CD14-positive monocyte (primary cell): ENCODE results near the gene VSIR. TPM values are rescaled to one million over a fixed set of nuclear protein-coding genes. Genes with fewer than 3 reads are reported as not detected.

Experiments used
- DNase-seq, 3 donors: peaks; one replicate each; pipeline ENCODE4 v3.0.0-alpha.2; 2011 to 2022
- H2AFZ ChIP-seq: 2 replicates; pipeline ENCODE4 v1.6.0; 2012; ENCODE audit warnings: mild to moderate bottlenecking, low read depth, low read length, inconsistent platforms; ENCODE audit not compliant: insufficient read depth, poor library complexity, severe bottlenecking
- H3K27ac ChIP-seq, 2 donors: 1 replicate in 1 of 2; 2 replicates in 1 of 2; pipeline ENCODE4 v1.5.1; 2012 to 2013; ENCODE audit warnings: low read length in 2 of 2, control low read depth in 1 of 2, inconsistent platforms in 1 of 2, low read depth in 1 of 2, mild to moderate bottlenecking in 1 of 2
- H3K27me3 ChIP-seq, 2 donors: one replicate each; pipeline versions ENCODE4 v1.6.0 to v1.6.1; 2011 to 2013; ENCODE audit warnings: low read length in 2 of 2; ENCODE audit not compliant: control insufficient read depth in 2 of 2, insufficient read depth in 2 of 2
- H3K36me3 ChIP-seq, 2 donors: replicated peaks in 1 of 2; 1 replicate in 1 of 2; 2 replicates in 1 of 2; pipeline versions ENCODE4 v1.5.1 to v1.6.1; 2012 to 2013; ENCODE audit warnings: low read length in 2 of 2, control low read depth in 1 of 2, inconsistent platforms in 1 of 2, mild to moderate bottlenecking in 1 of 2; ENCODE audit not compliant: insufficient read depth in 2 of 2, control insufficient read depth in 1 of 2
- H3K4me1 ChIP-seq, 2 donors: 1 replicate in 1 of 2; 2 replicates in 1 of 2; pipeline versions ENCODE4 v1.5.1 to v1.6.1; 2012 to 2013; ENCODE audit warnings: low read length in 2 of 2, control low read depth in 1 of 2, inconsistent platforms in 1 of 2, mild to moderate bottlenecking in 1 of 2, moderate library complexity in 1 of 2; ENCODE audit not compliant: insufficient read depth in 2 of 2, control insufficient read depth in 1 of 2
- H3K4me2 ChIP-seq: replicated peaks from 2 replicates; pipeline ENCODE3; 2012; ENCODE audit warnings: low read length, moderate library complexity, mild to moderate bottlenecking; ENCODE audit not compliant: poor library complexity, severe bottlenecking; ENCODE audit errors: extremely low read depth
- H3K4me3 ChIP-seq, 3 experiments: fragments of 200-600 bp in 1 of 3; sonication (generic) in 1 of 3; replicated peaks in 1 of 3; 1 replicate in 2 of 3; 2 replicates in 1 of 3; pipeline ENCODE4 v1.5.1; 2011 to 2013; ENCODE audit warnings: low read length in 3 of 3, mild to moderate bottlenecking in 3 of 3, control low read depth in 2 of 3, low read depth in 2 of 3, inconsistent platforms in 1 of 3, moderate library complexity in 1 of 3
- H3K79me2 ChIP-seq: 2 replicates; pipeline ENCODE4 v1.6.0; 2012; ENCODE audit warnings: mild to moderate bottlenecking, control low read depth, inconsistent platforms, low read length, moderate library complexity; ENCODE audit not compliant: insufficient read depth
- H3K9ac ChIP-seq: 2 replicates; pipeline ENCODE4 v1.6.0; 2017; ENCODE audit warnings: low read length, mild to moderate bottlenecking; ENCODE audit not compliant: insufficient read depth, poor library complexity, severe bottlenecking
- H3K9me3 ChIP-seq, 2 donors: replicated peaks in 1 of 2; 1 replicate in 1 of 2; 2 replicates in 1 of 2; pipeline versions ENCODE4 v1.5.1 to v1.6.1; 2012 to 2013; ENCODE audit warnings: low read length in 2 of 2, control low read depth in 1 of 2; ENCODE audit not compliant: control insufficient read depth in 1 of 2, insufficient read depth in 1 of 2
- H4K20me1 ChIP-seq: 2 replicates; pipeline ENCODE4 v1.6.0; 2012; ENCODE audit warnings: mild to moderate bottlenecking, low read length, control low read depth, moderate library complexity; ENCODE audit not compliant: insufficient read depth
- H3K27ac Mint-ChIP-seq, 7 donors: one replicate each; pipeline ENCODE4 v1.8.0; 2020; ENCODE audit warnings: mild to moderate bottlenecking in 7 of 7, mixed read lengths in 7 of 7, moderate library complexity in 6 of 7, inconsistent platforms in 2 of 7
- H3K27me3 Mint-ChIP-seq, 3 donors: one replicate each; pipeline ENCODE4 v1.8.0; 2021 to 2022; ENCODE audit warnings: low read depth in 3 of 3, mild to moderate bottlenecking in 3 of 3, mixed read lengths in 3 of 3, moderate library complexity in 3 of 3, inconsistent platforms in 1 of 3
- H3K36me3 Mint-ChIP-seq, 2 donors: one replicate each; pipeline ENCODE4 v1.8.0; 2020; ENCODE audit warnings: mixed read lengths in 2 of 2, inconsistent platforms in 1 of 2, mild to moderate bottlenecking in 1 of 2
- H3K4me1 Mint-ChIP-seq: one replicate; pipeline ENCODE4 v1.8.0; 2020; ENCODE audit warnings: mild to moderate bottlenecking, mixed read lengths
- H3K4me3 Mint-ChIP-seq, 2 donors: one replicate each; pipeline ENCODE4 v1.8.0; 2020; ENCODE audit warnings: mild to moderate bottlenecking in 2 of 2, mixed read lengths in 2 of 2, moderate library complexity in 1 of 2
- H3K9me3 Mint-ChIP-seq, 7 donors: one replicate each; pipeline ENCODE4 v1.8.0; 2020 to 2022; ENCODE audit warnings: mixed read lengths in 7 of 7, mild to moderate bottlenecking in 6 of 7, moderate library complexity in 6 of 7, inconsistent platforms in 2 of 7
- WGBS: methylation state at CpG from one replicate; pipeline ENCODE4 v1.1.5; 2013; ENCODE audit warnings: missing lambda C conversion rate; ENCODE audit not compliant: insufficient coverage; 5-methylcytosine and 5-hydroxymethylcytosine counted together
- intact Hi-C, 2 donors: fragments of 100-400 bp; cut with micrococcal nuclease; formaldehyde crosslinking; loops; one replicate each; pipeline versions ENCODE4 v1.15.0 to v1.15.1; 2023
- polyA plus RNA-seq, 3 donors: library from polyadenylated mRNA; depleted of rRNA in 1 of 3; unstranded in 2 of 3; stranded (reverse) in 1 of 3; fragments of 300-500 nt in 2 of 3; fragments of >200 nt in 1 of 3; fragmentation: Illumina TruSeq in 2 of 3; gene quantifications; 1 replicate in 2 of 3; 2 replicates in 1 of 3; pipeline ENCODE4 v1.2.3, GENCODE V29; 2012 to 2021
- TF ChIP-seq, protein P1 (sequence below): fragments of 200-600 bp; IDR thresholded peaks from one replicate; pipeline ENCODE4 v1.8.0; 2022; ENCODE audit warnings: antibody characterized with exemption, mild to moderate bottlenecking

VSIR gene
- polyA plus RNA-seq, 3 donors, result 635 to 1,133 (median 801) TPM

DNA sequence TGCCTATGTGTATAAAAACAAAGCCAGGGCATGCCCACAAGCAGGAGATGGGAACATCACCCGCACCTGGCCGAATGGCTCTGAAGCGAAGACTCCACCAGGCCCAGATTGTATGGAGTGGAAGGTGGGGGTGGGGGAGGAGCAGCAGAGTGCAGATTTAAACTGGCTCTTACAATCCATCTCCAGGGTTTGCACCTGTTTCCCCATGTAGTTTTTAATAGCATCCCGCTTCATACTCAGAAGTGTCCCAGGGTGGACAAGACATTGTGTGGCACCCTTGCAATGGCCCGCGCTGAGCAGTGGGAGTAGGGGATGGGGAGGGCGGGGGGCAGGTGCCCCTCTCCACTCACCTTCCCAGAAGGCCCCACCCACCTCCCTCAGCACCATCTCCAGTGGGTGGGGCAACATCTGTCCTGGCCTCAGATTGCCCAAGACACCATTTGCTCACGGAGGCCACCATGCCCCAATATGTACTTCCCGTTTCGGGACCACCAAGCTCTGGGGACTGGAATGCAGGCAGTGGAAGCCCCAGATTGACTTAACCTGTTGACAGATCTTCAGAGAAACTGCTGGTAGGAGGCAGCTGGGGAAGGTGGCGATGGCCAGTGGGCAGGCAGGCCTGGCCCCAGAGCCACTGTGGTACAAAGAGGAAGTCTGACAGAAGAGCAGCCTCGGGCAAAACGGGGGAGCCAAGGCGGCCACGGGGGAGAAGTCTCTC is 23.0 kb downstream of the VSIR start:
- peak overlapping the region; percentile 91 to 96 (median 95) for H3K27ac Mint-ChIP-seq
- H3K36me3 Mint-ChIP-seq, result peaks cover 68 to 83% of the 10 kb centered on the region in 2 donors
- WGBS, result 25% methylated on average over 11 of the region's 15 CpGs
- no peaks in the 10 kb centered on the region for H3K9me3 ChIP-seq
- H3K79me2 ChIP-seq, result peaks cover 47% of the 10 kb centered on the region
- H3K9me3 Mint-ChIP-seq, result peaks cover 0 to 2% (median 0%) of the 10 kb centered on the region in 7 donors
- no peak overlapping the region for H3K9ac ChIP-seq
- H3K4me3 Mint-ChIP-seq, result peak overlapping the region; percentile 59 to 71
- H3K4me2 ChIP-seq, result peak overlapping the region; percentile 58
- H3K4me1 Mint-ChIP-seq, result peaks cover 98% of the 10 kb centered on the region
- no peaks in the 10 kb centered on the region for H3K27me3 ChIP-seq
- H3K4me3 ChIP-seq, result peak overlapping the region in 1 of 3 experiments; percentile 64
- H4K20me1 ChIP-seq, result peaks cover 69% of the 10 kb centered on the region
- peak; percentile 68 to 81 (median 78) for DNase-seq
- no peak overlapping the region for H2AFZ ChIP-seq
- TF ChIP-seq, protein P1, sequence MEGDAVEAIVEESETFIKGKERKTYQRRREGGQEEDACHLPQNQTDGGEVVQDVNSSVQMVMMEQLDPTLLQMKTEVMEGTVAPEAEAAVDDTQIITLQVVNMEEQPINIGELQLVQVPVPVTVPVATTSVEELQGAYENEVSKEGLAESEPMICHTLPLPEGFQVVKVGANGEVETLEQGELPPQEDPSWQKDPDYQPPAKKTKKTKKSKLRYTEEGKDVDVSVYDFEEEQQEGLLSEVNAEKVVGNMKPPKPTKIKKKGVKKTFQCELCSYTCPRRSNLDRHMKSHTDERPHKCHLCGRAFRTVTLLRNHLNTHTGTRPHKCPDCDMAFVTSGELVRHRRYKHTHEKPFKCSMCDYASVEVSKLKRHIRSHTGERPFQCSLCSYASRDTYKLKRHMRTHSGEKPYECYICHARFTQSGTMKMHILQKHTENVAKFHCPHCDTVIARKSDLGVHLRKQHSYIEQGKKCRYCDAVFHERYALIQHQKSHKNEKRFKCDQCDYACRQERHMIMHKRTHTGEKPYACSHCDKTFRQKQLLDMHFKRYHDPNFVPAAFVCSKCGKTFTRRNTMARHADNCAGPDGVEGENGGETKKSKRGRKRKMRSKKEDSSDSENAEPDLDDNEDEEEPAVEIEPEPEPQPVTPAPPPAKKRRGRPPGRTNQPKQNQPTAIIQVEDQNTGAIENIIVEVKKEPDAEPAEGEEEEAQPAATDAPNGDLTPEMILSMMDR, result no peak
- H3K4me1 ChIP-seq, result peaks cover 100% of the 10 kb centered on the region in 2 donors
- H3K27me3 Mint-ChIP-seq, result peaks cover 0 to 2% (median 0%) of the 10 kb centered on the region in 3 donors
- intact Hi-C loops, result loop anchor here in 1 of 2 donors (2.0 to 5.0 kb wide), 2 partner anchors 23 to 137 kb away; partner anchors contain the start of gene VSIR
- H3K27ac ChIP-seq, result peak overlapping the region; percentile 82 to 83
- H3K36me3 ChIP-seq, result peaks cover 57 to 58% of the 10 kb centered on the region in 2 donors

DNA sequence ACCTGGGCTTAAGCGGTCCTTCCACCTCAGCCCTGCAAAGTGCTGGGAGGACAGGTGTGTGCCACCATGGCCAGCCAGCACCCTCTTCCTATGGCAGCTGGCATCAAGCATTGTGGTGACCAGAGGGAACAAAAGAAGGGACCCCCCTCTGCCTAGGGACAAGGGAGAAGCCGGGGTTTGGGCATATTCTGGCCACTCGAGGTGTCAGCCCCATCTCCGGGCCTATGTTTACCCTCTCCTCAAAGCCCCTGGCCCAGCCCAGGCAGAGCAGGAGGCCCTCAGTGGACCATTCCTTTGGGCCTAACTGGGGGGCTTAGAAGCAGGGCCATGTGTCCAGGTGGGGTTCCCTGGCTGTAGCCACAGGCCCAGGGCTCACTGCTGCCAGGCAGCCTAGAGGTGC is 23.9 kb downstream of the VSIR start:
- peaks cover 99 to 100% of the 10 kb centered on the region in 2 donors for H3K4me1 ChIP-seq
- Mint-ChIP-seq H3K4me1 (peaks cover 98% of the 10 kb centered on the region), H3K36me3 (peaks cover 65 to 78% of the 10 kb centered on the region in 2 donors), H3K9me3 (peaks cover 0 to 2% (median 0%) of the 10 kb centered on the region in 7 donors), H3K27ac (peak overlapping the region; percentile 91 to 96 (median 95)), H3K4me3 (peak overlapping the region; percentile 37 to 76), H3K27me3 (peaks cover 0 to 2% (median 0%) of the 10 kb centered on the region in 3 donors)
- no peak overlapping the region for H3K9ac ChIP-seq
- H3K9me3 ChIP-seq, result no peaks in the 10 kb centered on the region
- peak overlapping the region; percentile 58 for H3K4me2 ChIP-seq
- H3K27me3 ChIP-seq, result no peaks in the 10 kb centered on the region
- intact Hi-C loops, result no loop called here
- DNase-seq, result no peak
- no peak overlapping the region for H2AFZ ChIP-seq
- H3K27ac ChIP-seq, result peak overlapping the region; percentile 82 to 83
- peak overlapping the region in 1 of 3 experiments; percentile 64 for H3K4me3 ChIP-seq
- H3K79me2 ChIP-seq, result peaks cover 38% of the 10 kb centered on the region
- H4K20me1 ChIP-seq, result peaks cover 60% of the 10 kb centered on the region
- TF ChIP-seq, protein P1, result no peak
- WGBS, result 36% methylated on average over 3 of the region's 4 CpGs
- H3K36me3 ChIP-seq, result peaks cover 48 to 49% of the 10 kb centered on the region in 2 donors
